GM12873 (cell line): ENCODE results near the gene MINDY4B.

Experiments
- TF ChIP-seq, protein P1 (sequence below): IDR thresholded peaks from 2 replicates; pipeline ENCODE4 v1.5.1; 2012; ENCODE audit warnings: low read depth, mild to moderate bottlenecking, moderate library complexity, low read length, control low read depth; ENCODE audit not compliant: insufficient read depth; ENCODE audit errors: missing control alignments

Gene MINDY4B

DNA sequence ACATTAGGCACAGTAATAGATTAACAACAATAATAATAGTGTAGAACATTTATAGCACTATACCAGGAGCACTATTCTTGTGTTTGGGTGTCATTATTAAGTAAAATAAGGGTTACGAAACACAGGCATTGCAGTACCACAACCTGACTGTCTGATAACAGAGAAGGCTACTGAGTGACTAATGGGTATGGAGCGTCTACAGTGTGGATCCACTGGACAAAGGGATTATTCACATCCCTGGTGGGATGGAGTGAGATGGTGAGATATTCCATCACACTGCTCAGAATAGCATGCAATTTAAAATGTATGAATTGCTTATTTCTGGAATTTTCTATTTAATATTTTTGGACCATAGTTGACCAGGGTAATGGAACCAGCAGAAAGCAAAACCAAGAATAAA lies 18.2 kb downstream of the MINDY4B start:
- TF ChIP-seq, protein P1, sequence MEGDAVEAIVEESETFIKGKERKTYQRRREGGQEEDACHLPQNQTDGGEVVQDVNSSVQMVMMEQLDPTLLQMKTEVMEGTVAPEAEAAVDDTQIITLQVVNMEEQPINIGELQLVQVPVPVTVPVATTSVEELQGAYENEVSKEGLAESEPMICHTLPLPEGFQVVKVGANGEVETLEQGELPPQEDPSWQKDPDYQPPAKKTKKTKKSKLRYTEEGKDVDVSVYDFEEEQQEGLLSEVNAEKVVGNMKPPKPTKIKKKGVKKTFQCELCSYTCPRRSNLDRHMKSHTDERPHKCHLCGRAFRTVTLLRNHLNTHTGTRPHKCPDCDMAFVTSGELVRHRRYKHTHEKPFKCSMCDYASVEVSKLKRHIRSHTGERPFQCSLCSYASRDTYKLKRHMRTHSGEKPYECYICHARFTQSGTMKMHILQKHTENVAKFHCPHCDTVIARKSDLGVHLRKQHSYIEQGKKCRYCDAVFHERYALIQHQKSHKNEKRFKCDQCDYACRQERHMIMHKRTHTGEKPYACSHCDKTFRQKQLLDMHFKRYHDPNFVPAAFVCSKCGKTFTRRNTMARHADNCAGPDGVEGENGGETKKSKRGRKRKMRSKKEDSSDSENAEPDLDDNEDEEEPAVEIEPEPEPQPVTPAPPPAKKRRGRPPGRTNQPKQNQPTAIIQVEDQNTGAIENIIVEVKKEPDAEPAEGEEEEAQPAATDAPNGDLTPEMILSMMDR, result no peak

DNA sequence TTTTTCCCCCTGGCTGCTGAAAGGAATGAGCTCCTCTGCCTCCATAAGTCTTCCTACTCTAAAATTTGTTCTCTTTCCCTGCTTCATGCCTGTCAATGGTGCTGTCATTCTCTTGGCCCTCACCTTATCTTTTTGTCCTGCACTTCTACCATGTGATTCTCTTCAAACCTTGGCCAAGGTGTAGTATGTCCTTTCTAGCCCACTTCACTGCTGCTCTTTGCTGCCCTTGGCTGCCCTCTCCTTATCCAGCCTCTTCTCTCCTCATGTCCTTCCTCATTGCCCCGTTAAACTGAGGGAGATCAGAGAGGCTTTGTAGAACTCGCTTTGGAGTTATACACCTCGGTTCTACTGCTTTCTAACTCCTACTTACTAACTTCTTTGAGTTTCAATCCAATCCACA lies 19.7 kb downstream of the MINDY4B start:
- TF ChIP-seq, protein P1, result no peak

DNA sequence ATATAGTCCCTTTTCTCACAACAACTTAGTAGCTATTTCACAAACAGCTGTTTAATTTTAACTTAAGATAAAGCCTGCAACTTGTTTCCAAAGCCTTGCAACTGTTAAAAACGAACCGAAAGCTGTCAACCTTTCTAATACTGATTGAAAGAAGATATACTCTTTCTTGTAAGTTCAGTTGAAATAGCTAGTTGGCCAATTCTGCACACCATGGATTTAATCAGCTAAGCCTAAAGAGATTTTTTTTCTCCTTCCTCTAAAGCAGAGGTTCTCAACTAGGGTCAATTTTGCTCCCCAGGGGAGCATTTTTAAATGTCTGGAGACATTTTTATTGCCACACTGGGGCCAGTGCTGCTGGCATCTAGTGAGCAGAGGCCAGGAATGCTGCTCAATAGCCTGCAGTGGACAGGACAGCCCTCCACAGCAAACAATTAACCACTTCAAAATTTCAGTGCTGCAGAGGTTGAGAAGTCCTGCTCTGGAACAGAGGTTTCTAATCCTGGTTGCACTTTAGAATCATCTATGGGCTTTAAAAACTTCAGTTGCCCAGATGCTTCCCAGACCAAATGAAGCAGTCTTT lies 26.2 kb downstream of the MINDY4B start:
- TF ChIP-seq, protein P1, result no peak

DNA sequence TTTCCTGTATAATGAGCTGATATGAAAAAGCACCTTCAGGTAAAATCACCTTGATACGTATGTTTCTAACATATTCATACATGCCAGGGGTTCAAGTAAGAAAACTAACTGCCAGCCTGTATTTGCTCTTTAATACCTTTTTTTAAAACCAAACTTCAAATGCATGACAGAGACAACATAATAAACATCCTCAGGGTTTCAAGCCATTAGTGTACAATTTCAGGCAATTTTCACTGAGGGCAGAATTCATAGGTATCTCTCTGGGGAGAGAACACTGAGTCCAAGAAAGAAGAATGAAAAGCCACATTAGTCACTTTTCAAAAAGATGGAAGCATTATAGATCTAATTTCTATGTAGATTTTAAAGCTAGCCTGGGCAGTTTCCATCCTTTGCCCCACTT lies 26.9 kb downstream of the MINDY4B start:
- TF ChIP-seq, protein P1, result no peak

DNA sequence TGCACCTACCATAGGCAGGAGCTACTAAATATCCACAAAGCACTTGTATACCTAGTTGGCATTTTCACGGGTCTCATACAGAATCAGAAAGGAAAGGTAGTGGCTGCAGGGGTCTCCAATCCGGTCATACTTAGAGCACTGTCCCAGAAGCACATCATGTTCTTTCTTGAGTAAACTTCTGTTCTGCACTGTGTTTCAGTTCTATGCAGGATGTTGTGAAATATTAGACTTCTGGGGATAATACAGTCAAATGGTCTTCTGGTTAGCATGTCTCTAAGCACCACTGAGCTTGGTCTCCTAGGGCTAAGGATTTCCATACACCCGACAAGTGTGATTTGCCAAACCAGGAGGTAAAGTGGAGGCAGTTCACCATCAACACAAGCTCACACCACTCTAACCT lies 27.9 kb downstream of the MINDY4B start:
- TF ChIP-seq, protein P1, result no peak

DNA sequence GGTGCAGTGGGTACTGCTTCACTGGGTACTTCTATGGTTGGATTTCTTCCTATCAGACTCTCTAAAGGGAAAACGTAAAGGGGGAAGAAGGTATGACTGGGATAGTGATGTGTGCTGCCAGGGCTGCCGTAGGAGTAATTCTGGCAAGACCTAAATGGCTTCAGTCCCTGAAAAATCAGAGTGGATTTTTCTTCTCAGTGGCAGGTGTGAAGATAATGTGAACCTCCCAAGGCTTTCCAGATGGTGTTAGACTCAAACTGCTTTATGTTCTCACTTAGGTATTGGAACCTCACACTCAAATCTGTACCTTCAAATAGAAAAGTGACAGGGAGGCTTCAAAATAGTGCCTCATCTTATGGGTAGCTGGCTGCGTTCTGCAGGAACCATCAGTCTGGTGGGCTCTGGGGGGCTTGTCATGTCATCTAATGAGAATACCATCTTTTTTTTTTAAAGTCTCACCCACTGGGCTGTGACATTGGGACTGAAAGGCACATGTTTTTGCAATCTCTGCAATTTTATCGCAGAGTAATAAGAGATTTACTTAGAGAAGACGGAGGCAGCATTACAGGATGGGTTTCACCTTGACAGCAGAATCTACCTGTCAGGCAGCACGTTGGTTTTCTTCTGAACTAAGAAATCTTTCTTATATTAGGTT lies 28.5 kb downstream of the MINDY4B start:
- TF ChIP-seq, protein P1, result no peak

DNA sequence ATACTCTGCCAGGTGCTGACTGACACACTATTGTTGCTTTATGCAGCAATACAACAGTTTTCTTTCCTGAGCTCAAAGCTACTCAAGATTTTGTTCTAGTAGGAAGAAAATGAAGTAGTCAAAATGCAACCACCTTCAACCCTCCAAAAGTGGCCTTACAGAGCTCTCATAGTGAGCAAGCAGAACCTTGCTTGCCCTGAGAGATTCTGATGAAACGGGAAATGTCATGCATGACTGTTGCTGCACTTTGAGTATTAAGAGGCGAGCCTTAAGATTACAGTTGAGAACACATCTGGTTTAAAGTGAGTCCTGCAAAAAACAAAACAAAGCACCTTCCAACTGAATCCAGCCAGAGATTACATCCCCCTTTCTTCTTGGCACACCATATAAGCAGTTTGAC lies 29.7 kb downstream of the MINDY4B start:
- TF ChIP-seq, protein P1, result no peak
